GM08714 (cell line): ENCODE results near the gene SELPLG.

ENCODE experiments used
- H3K4me3 ChIP-seq: fragments of 200-500 bp; sonication (Bioruptor generic); 2 replicates; pipeline ENCODE4 v1.5.1; 2014; ENCODE audit warnings: mild to moderate bottlenecking, low read length, inconsistent platforms
- ZNF274 ChIP-seq: IDR thresholded peaks from 2 replicates; pipeline ENCODE4 v1.6.1; 2012; ENCODE audit warnings: mild to moderate bottlenecking, low read depth, low read length

The SELPLG gene

GRCh38 chr12:108613548-108613947 lies 20.1 kb downstream of the SELPLG start:
- H3K4me3 ChIP-seq = no peak overlapping the region
- TF ChIP-seq ZNF274 = no peak

- TF ChIP-seq ZNF274 = no peak
- no peak overlapping the region for H3K4me3 ChIP-seq
Observed at GRCh38 chr12:108612788-108613282, 20.9 kb downstream of the SELPLG start.

- TF ChIP-seq ZNF274 = no peak
- H3K4me3 ChIP-seq = no peak overlapping the region
Observed at GRCh38 chr12:108611884-108612415, 21.7 kb downstream of the SELPLG start.

GRCh38 chr12:108610856-108611605 lies 22.7 kb downstream of the SELPLG start:
- no peak for TF ChIP-seq ZNF274
- no peak overlapping the region for H3K4me3 ChIP-seq

GRCh38 chr12:108610336-108610815 lies 23.3 kb downstream of the SELPLG start:
- no peak for TF ChIP-seq ZNF274
- H3K4me3 ChIP-seq = no peak overlapping the region

- no peak for TF ChIP-seq ZNF274
- H3K4me3 ChIP-seq = no peak overlapping the region
Observed at GRCh38 chr12:108609537-108610335, 24.0 kb downstream of the SELPLG start.

GRCh38 chr12:108608616-108609015 lies 25.1 kb downstream of the SELPLG start:
- TF ChIP-seq ZNF274 = no peak
- H3K4me3 ChIP-seq = no peak overlapping the region

- no peak for TF ChIP-seq ZNF274
- H3K4me3 ChIP-seq = no peak overlapping the region
Observed at GRCh38 chr12:108607981-108608600, 25.6 kb downstream of the SELPLG start.

GRCh38 chr12:108606492-108606891 lies 27.2 kb downstream of the SELPLG start:
- TF ChIP-seq ZNF274 = no peak
- H3K4me3 ChIP-seq = no peak overlapping the region

- TF ChIP-seq ZNF274 = no peak
- no peak overlapping the region for H3K4me3 ChIP-seq
Observed at GRCh38 chr12:108605690-108606406, 27.8 kb downstream of the SELPLG start.

- no peak for TF ChIP-seq ZNF274
- no peak overlapping the region for H3K4me3 ChIP-seq
Observed at GRCh38 chr12:108605000-108605689, 28.5 kb downstream of the SELPLG start.

- TF ChIP-seq ZNF274 = no peak
- H3K4me3 ChIP-seq = no peak overlapping the region
Observed at GRCh38 chr12:108604208-108604941, 29.3 kb downstream of the SELPLG start.
